GM19025 (cell line): ENCODE results near the gene ZNF497.
"Not testable (repeated sequence)": the region's sequence is repeated elsewhere in the genome, so short reads cannot be mapped to it uniquely, and the experiment has no call there.

Experiments
- ATAC-seq: cut with Tn5 transposase; IDR thresholded peaks from one replicate; pipeline ENCODE4 v1.9.1; 2021; ENCODE audit warnings: mild to moderate bottlenecking, low read depth, moderate library complexity; ENCODE audit not compliant: unreplicated experiment

Gene ZNF497

GRCh38 chr19:58362272-58362994 lies at the start of gene ZNF497:
ZNF497 (minus strand) TSS chr19:58362751; CDS start chr19:58357635, 5,116 bp downstream.
- peak; percentile 84 for ATAC-seq

GRCh38 chr19:58409010-58409790 lies 46.6 kb upstream of the ZNF497 start:
- ATAC-seq, result no peak

- ATAC-seq, result peak; percentile 92
Measured at GRCh38 chr19:58408152-58409009, 45.8 kb upstream of the ZNF497 start, which contains the start of gene ZNF584. ZNF584 (plus strand) TSS chr19:58408649; CDS start chr19:58409148, 499 bp downstream.

- ATAC-seq, result no peak
Measured at GRCh38 chr19:58407658-58408151, 45.2 kb upstream of the ZNF497 start.

- ATAC-seq, result no peak
Measured at GRCh38 chr19:58406818-58407657, 44.5 kb upstream of the ZNF497 start.

GRCh38 chr19:58403920-58404478 lies 41.4 kb upstream of the ZNF497 start:
- not testable (repeated sequence) for ATAC-seq

- no peak for ATAC-seq
Measured at GRCh38 chr19:58401840-58402421, 39.4 kb upstream of the ZNF497 start.

GRCh38 chr19:58400916-58401839 lies 38.6 kb upstream of the ZNF497 start:
- peak; percentile 95 for ATAC-seq

GRCh38 chr19:58400316-58400915 lies 37.9 kb upstream of the ZNF497 start:
- no peak for ATAC-seq

GRCh38 chr19:58399903-58400302 lies 37.4 kb upstream of the ZNF497 start:
- no peak for ATAC-seq

- no peak for ATAC-seq
Measured at GRCh38 chr19:58398545-58398944, 36.0 kb upstream of the ZNF497 start.

- ATAC-seq, result no peak
Measured at GRCh38 chr19:58398087-58398486, 35.5 kb upstream of the ZNF497 start.

GRCh38 chr19:58397533-58398037 lies 35.0 kb upstream of the ZNF497 start:
- ATAC-seq, result no peak

GRCh38 chr19:58396691-58397532 lies 34.4 kb upstream of the ZNF497 start:
- no peak for ATAC-seq

- no peak for ATAC-seq
Measured at GRCh38 chr19:58395979-58396627, 33.6 kb upstream of the ZNF497 start.
